ENCODE results near the gene TSTD1. TPM values are rescaled to one million over a fixed set of nuclear protein-coding genes. Genes with fewer than 3 reads are reported as not detected.
"Not testable (repeated sequence)": the region's sequence is repeated elsewhere in the genome, so short reads cannot be mapped to it uniquely, and the experiment has no call there.

TSTD1 gene
- total and polyA plus RNA-seq, 7 donors, result 2.5 to 33.9 (median 10.4) TPM

DNA sequence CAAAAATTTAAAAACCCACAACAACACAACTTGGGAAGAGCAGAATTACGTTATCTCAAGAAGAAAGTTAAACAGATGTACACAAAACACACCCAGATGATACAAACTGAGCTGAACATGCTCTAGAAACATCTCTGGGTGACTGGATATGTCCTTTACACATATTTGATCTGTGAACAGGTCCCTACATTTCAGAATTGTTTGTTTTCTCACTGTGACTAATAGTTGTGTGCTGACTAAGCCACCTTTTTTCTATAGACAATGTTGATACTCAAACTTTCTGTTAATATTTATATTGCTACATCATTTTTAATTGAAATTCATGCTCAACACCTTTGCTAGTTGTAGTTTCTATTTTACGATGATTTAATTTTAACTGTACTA, 16.8 kb downstream of the TSTD1 start:
- peaks cover 6% of the 10 kb centered on the region for H3K4me1 ChIP-seq
- no peak for ATAC-seq

DNA sequence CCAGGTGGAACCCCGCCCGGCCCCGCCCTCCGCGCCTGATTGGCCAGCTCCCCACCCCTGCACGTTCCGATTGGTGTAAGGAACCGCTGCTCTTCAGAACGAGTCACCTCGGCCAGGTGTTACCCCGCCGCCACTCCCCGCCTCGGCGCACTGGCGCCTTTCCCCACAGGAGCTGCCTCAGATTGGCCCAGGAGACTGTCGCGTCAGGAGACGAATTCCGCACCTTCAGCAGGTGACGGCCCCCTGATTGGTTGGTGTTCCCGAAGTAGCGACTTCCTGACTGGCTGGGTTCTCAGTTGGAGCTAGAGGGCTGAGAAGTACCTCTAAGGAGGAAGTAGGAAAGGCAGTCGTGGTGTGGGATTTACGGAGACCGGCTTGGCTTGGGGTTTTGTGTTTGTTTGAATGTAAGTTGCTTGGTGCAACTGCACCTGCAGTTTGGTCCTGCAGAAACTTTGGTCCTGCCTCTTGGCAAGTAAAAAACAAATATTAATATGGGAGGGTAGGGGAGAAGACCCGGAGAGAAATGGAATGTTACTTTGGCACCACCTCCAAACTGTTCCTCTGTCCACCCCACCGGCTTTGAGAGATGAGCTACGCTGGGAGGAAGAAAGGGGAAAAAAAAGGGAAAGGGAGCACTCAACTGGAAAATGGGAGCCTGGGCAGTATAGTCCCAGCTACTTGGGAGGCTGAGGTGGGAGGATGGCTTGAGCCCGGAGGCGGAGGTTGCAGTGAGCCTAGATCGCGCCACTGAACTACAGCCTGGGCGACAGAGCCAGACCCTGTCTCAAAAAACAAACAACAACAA, 17.4 kb downstream of the TSTD1 start:
- 16 to 21% (median 19%) methylated on average over 34 of the region's 34 CpGs for WGBS, 3 donors
- H3K36me3 ChIP-seq (ENCODE audit: insufficient read depth in 1 of 2, low read depth in 1 of 2), result no peaks in the 10 kb centered on the region
- peaks cover 6% of the 10 kb centered on the region for H3K4me1 ChIP-seq
- H3K4me3 ChIP-seq, result peak overlapping the region; percentile 70
- DNase-seq (peak; percentile 67 to 75), ATAC-seq (peak; percentile 80 to 94 (median 81))
- no peaks in the 10 kb centered on the region for H3K9me3 ChIP-seq
- TF ChIP-seq CTCF (IDR thresholded peaks at IDR 0.05), result no peak
- intact Hi-C loops (cut with DNase I), result no loop called here
- H3K27me3 ChIP-seq (ENCODE audit: insufficient read depth in 3 of 3, low read length in 2 of 3), result peaks cover 0 to 49% (median 3%) of the 10 kb centered on the region in 3 donors
- peak overlapping the region; percentile 62 for H3K27ac ChIP-seq

More for the DNA sequence above, 16.8 kb downstream of the TSTD1 start:
- no peak for TF ChIP-seq CTCF (IDR thresholded peaks at IDR 0.05)
- intact Hi-C loops (cut with DNase I), result no loop called here
- H3K27ac ChIP-seq, result no peak overlapping the region
- H3K27me3 ChIP-seq (ENCODE audit: insufficient read depth in 3 of 3, low read length in 2 of 3), result peaks cover 0 to 49% (median 3%) of the 10 kb centered on the region in 3 donors
- WGBS, 3 donors, result 89 to 94% (median 93%) methylated on average over 2 of the region's 2 CpGs
- H3K4me3 ChIP-seq, result no peak overlapping the region
- no peak for DNase-seq
- H3K36me3 ChIP-seq (ENCODE audit: insufficient read depth in 1 of 2, low read depth in 1 of 2), result no peaks in the 10 kb centered on the region
- H3K9me3 ChIP-seq, result no peaks in the 10 kb centered on the region

GRCh38 chr1:161020509-161021164, 18.1 kb downstream of the TSTD1 start, which contains the start of gene F11R:
Gene F11R (minus strand): TSS chr1:161021152. CDS start chr1:161021073, 79 bp downstream.
- H3K4me3 ChIP-seq, result peak within 1 kb of the TSS; percentile 70
- peaks cover 6% of the 10 kb centered on the region for H3K4me1 ChIP-seq
- H3K27me3 ChIP-seq (ENCODE audit: insufficient read depth in 3 of 3, low read length in 2 of 3), result peaks cover 0 to 49% (median 3%) of the 10 kb centered on the region in 3 donors
- ATAC-seq (peak; percentile 28 to 78 (median 62)), DNase-seq (peak; percentile 23 to 53)
- H3K36me3 ChIP-seq (ENCODE audit: insufficient read depth in 1 of 2, low read depth in 1 of 2), result no peaks in the 10 kb centered on the region
- TF ChIP-seq CTCF (IDR thresholded peaks at IDR 0.05), result peak; percentile 7
- H3K9me3 ChIP-seq, result no peaks in the 10 kb centered on the region
- H3K27ac ChIP-seq, result peak within 1 kb of the TSS; percentile 62
- intact Hi-C loops (cut with DNase I), result no loop called here
- 7 to 19% (median 12%) methylated on average over 35 to 36 of the region's 36 CpGs for WGBS, 3 donors

DNA sequence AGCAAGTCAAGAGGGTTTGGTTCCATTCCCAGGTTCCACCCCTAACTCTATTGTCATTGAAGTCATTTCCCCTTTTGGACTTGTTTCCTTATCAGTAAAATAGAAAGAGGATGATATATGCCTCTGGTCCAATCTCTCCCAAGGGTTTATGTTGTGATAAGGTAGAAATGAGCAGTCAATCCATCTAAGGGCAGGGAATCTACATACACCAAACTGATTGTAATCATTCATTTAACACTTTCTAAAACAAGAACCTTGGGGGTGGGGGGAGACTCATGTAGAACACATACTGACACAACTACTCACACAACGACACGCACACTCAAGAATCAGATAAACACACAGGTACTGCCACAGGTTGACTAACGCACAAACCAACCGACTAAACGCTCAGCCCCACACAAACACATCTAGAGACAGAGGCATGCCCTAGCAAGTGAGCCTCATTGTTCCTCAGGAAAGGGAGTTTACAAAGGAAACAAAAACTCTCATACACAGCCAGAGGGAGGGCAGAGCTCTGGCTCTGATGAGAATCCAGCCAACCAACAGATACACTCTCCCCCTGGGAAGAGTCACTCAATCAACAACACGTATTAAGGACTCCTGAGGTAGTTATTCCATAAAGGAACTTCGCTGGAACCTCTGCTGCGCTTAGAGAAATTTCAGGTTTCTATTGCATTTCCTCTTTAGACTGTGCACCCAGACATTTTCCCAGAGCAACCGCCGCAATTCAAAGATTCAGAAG, 18.8 kb downstream of the TSTD1 start:
- Histone ChIP-seq H3K9me3 (no peaks in the 10 kb centered on the region), H3K4me1 (peaks cover 6% of the 10 kb centered on the region), H3K27ac (peak overlapping the region; percentile 62), H3K36me3 (ENCODE audit: insufficient read depth in 1 of 2, low read depth in 1 of 2) (no peaks in the 10 kb centered on the region), H3K27me3 (ENCODE audit: insufficient read depth in 3 of 3, low read length in 2 of 3) (peaks cover 0 to 49% (median 3%) of the 10 kb centered on the region in 3 donors), H3K4me3 (peak overlapping the region; percentile 70)
- TF ChIP-seq CTCF (IDR thresholded peaks at IDR 0.05), result no peak
- peak in 1 of 4 donors; percentile 32 for ATAC-seq
- intact Hi-C loops (cut with DNase I), result no loop called here
- 43 to 57% (median 46%) methylated on average over 10 of the region's 10 CpGs for WGBS, 3 donors
- no peak for DNase-seq

DNA sequence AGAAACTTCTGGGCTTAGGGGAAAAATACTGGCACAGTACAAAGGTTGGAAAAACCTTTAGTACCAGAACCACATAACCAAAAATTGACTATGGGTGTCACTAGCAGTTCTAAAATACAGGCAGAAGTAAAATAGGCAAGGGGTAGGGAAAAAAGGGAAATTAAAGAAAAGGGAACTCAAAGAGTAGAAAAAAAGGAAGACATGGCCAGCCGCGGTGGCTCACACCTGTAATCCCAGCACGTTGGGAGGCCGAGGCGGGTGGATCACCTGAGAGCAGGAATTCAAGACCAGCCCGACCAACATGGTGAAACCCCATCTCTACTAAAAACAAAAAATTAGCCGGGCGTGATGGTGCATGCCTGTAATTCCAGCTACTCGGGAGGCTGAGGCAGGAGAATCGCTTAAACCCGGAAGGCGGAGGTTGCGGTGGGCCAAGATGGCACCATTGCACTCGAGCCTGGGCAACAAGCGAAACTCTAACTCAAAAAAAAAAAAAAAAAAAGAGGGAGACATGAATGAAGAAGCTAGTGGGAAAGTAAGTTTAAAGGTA, 19.6 kb downstream of the TSTD1 start:
- H3K4me1 ChIP-seq; ATAC-seq; H3K9me3 ChIP-seq; H3K36me3 ChIP-seq (ENCODE audit: insufficient read depth in 1 of 2, low read depth in 1 of 2); intact Hi-C loops (cut with DNase I); DNase-seq: not testable (repeated sequence)
- Histone ChIP-seq H3K27ac (peak overlapping the region; percentile 62), H3K27me3 (ENCODE audit: insufficient read depth in 3 of 3, low read length in 2 of 3) (peaks cover 0 to 49% (median 3%) of the 10 kb centered on the region in 3 donors), H3K4me3 (peak overlapping the region; percentile 70)
- 87 to 89% (median 87%) methylated on average over 15 of the region's 15 CpGs for WGBS, 3 donors
